ENCODE data around the gene TMEM266.

GRCh38 chr15:76208786-76209424, 149.1 kb downstream of the TMEM266 start:
- TF ChIP-seq CTCF (IDR thresholded peaks at IDR 0.05) (no peak), EP300 (IDR thresholded peaks at IDR 0.05) (no peak), POLR2A (IDR thresholded peaks at IDR 0.05; ENCODE audit: low read depth) (no peak)
